Measurements from ENCODE around the gene SERAC1. TPM values are rescaled to one million over a fixed set of nuclear protein-coding genes. Genes with fewer than 3 reads are reported as not detected.

The SERAC1 gene
- total RNA-seq, 1 donor from 2014 or later, result 13.4 TPM

- DNase-seq (ENCODE audit: low read depth), result peak; percentile 73
Observed at GRCh38 chr6:158060455-158061360, 107.4 kb downstream of the SERAC1 start.

Other genes starting within 250 kb of the SERAC1 start
- 11.4 and 14.2 TPM in 2 replicates for gene SYNJ2, start 186.4 kb downstream of the SERAC1 start, total RNA-seq
- 4.0 and 5.0 TPM in 2 replicates for gene GTF2H5, start 88 bp upstream of the SERAC1 start, total RNA-seq
- 242 and 281 TPM in 2 replicates for gene TULP4, start 144.2 kb upstream of the SERAC1 start, total RNA-seq